GM23338 (cell line): Measurements from ENCODE around the gene JPH3. TPM values are rescaled to one million over a fixed set of nuclear protein-coding genes. Genes with fewer than 3 reads are reported as not detected.

ENCODE experiments used
- ATAC-seq: fragments of 200-7000 bp; cut with Tn5 transposase; 3 replicates; pipeline ENCODE4 v1.9.1; 2020
- DNase-seq: peaks from one replicate; pipeline ENCODE4 v3.0.0-alpha.2; 2015; ENCODE audit warnings: low spot score
- H2AFZ ChIP-seq: fragments of 200-600 bp; sonication (generic); 2 replicates; pipeline ENCODE4 v1.8.0; 2016; ENCODE audit warnings: antibody characterized with exemption, mild to moderate bottlenecking, moderate library complexity
- H3F3A ChIP-seq: fragments of 200-600 bp; sonication (generic); replicated peaks from 2 replicates; pipeline ENCODE4 v1.8.0; 2017; ENCODE audit warnings: antibody characterized with exemption, mixed run types, low read depth
- H3K27ac ChIP-seq: fragments of 200-600 bp; sonication (generic); 2 replicates; pipeline ENCODE4 v1.6.1; 2016; ENCODE audit warnings: low read depth
- H3K27me3 ChIP-seq: fragments of 200-600 bp; sonication (generic); 2 replicates; pipeline ENCODE4 v1.8.0; 2016; ENCODE audit warnings: mild to moderate bottlenecking, mixed run types, moderate library complexity; ENCODE audit not compliant: insufficient read depth
- H3K36me3 ChIP-seq: fragments of 200-600 bp; sonication (generic); 2 replicates; pipeline ENCODE4 v1.8.0; 2016; ENCODE audit warnings: mild to moderate bottlenecking; ENCODE audit not compliant: insufficient read depth
- H3K4me1 ChIP-seq: fragments of 200-600 bp; sonication (generic); 2 replicates; pipeline ENCODE4 v1.8.0; 2016; ENCODE audit warnings: mild to moderate bottlenecking, moderate library complexity; ENCODE audit not compliant: insufficient read depth
- H3K4me2 ChIP-seq: fragments of 200-600 bp; sonication (generic); 2 replicates; pipeline ENCODE4 v1.7.1; 2017; ENCODE audit warnings: mixed run types
- H3K4me3 ChIP-seq: fragments of 200-600 bp; sonication (generic); 2 replicates; pipeline ENCODE4 v1.6.1; 2016; ENCODE audit warnings: mixed run types
- H3K79me2 ChIP-seq: fragments of 200-600 bp; sonication (generic); replicated peaks from 2 replicates; pipeline ENCODE4 v1.8.0; 2017; ENCODE audit warnings: mild to moderate bottlenecking; ENCODE audit not compliant: insufficient read depth
- H3K9me2 ChIP-seq: fragments of 200-600 bp; sonication (generic); 2 replicates; pipeline ENCODE4 v1.8.0; 2017; ENCODE audit not compliant: insufficient read depth
- H4K20me1 ChIP-seq: fragments of 200-600 bp; sonication (generic); replicated peaks from 2 replicates; pipeline ENCODE4 v1.8.0; 2017; ENCODE audit warnings: mild to moderate bottlenecking; ENCODE audit not compliant: insufficient read depth
- H3K27ac Mint-ChIP-seq: 2 replicates; pipeline ENCODE4 v1.8.0; 2020; ENCODE audit warnings: inconsistent platforms, mild to moderate bottlenecking, moderate library complexity, mixed read lengths
- H3K27me3 Mint-ChIP-seq: 3 replicates; pipeline ENCODE4 v1.8.0; 2022; ENCODE audit warnings: low read depth, mild to moderate bottlenecking, moderate library complexity, mixed read lengths, inconsistent platforms; ENCODE audit not compliant: insufficient read depth, poor library complexity
- H3K36me3 Mint-ChIP-seq: 3 replicates; pipeline ENCODE4 v1.8.0; 2021; ENCODE audit warnings: low read depth, mild to moderate bottlenecking, inconsistent platforms, moderate library complexity, mixed read lengths
- H3K4me1 Mint-ChIP-seq: 3 replicates; pipeline ENCODE4 v1.8.0; 2020; ENCODE audit warnings: mild to moderate bottlenecking, inconsistent platforms, mixed read lengths
- H3K4me3 Mint-ChIP-seq: 3 replicates; pipeline ENCODE4 v1.8.0; 2021; ENCODE audit warnings: moderate library complexity, mild to moderate bottlenecking, inconsistent platforms, mixed read lengths
- H3K9me3 Mint-ChIP-seq: 3 replicates; pipeline ENCODE4 v1.8.0; 2020; ENCODE audit warnings: moderate library complexity, mild to moderate bottlenecking, inconsistent platforms, mixed read lengths
- CREB1 ChIP-seq: fragments of 250-450 bp; sonication (Bioruptor Pico); IDR thresholded peaks from 2 replicates; pipeline ENCODE4 v1.5.0; 2020; ENCODE audit warnings: low read depth, mild to moderate bottlenecking, moderate library complexity
- ETS1 ChIP-seq: IDR thresholded peaks from 2 replicates; pipeline ENCODE4 v1.6.1; 2016; ENCODE audit warnings: antibody characterized with exemption
- EZH2 ChIP-seq: fragments of 200-600 bp; sonication (generic); IDR thresholded peaks from one replicate; pipeline ENCODE4 v1.8.0; 2017; ENCODE audit warnings: antibody characterized with exemption, mild to moderate bottlenecking, low read depth; ENCODE audit not compliant: unreplicated experiment
- EZH2phosphoT487 ChIP-seq: fragments of 200-600 bp; sonication (generic); IDR thresholded peaks from one replicate; pipeline ENCODE4 v1.8.1; 2018; ENCODE audit warnings: antibody characterized with exemption; ENCODE audit not compliant: unreplicated experiment
- POLR2AphosphoS5 ChIP-seq: IDR thresholded peaks from 2 replicates; pipeline ENCODE4 v1.6.1; 2016; ENCODE audit warnings: antibody characterized with exemption, low read depth
- ZNF114 ChIP-seq: fragments of 250-450 bp; sonication (Bioruptor Pico); IDR thresholded peaks from 2 replicates; pipeline ENCODE4 v1.5.0; 2020; ENCODE audit warnings: mild to moderate bottlenecking, moderate library complexity
- ZNF331 ChIP-seq: fragments of 250-450 bp; sonication (Bioruptor Pico); IDR thresholded peaks from 2 replicates; pipeline ENCODE4 v1.5.0; 2020; ENCODE audit warnings: low read depth, mild to moderate bottlenecking, moderate library complexity
- polyA plus RNA-seq: library from polyadenylated mRNA; unstranded; fragments of >200 nt; fragmentation: Nextera tagmentation; extraction: Ambion mirVana; gene quantifications from 2 replicates; pipeline ENCODE4 v1.2.1, GENCODE V29; 2016
- total RNA-seq: library from RNA; depleted of rRNA; stranded (reverse); fragments of >200 nt; shearing (Covaris generic); gene quantifications from 2 replicates; pipeline ENCODE4 v1.2.3, GENCODE V29; 2014
- TF ChIP-seq, protein P1 (sequence below): fragments of 250-450 bp; sonication (Bioruptor Pico); IDR thresholded peaks from 2 replicates; pipeline ENCODE4 v1.5.0; 2020; ENCODE audit warnings: mild to moderate bottlenecking, moderate library complexity

The JPH3 gene
- total and polyA plus RNA-seq, 2 experiments from 2014 or later = 8.4 to 38.3 TPM

GRCh38 chr16:87564524-87564778 is 37.9 kb upstream of the JPH3 start (continued):
- TF ChIP-seq, protein P1, sequence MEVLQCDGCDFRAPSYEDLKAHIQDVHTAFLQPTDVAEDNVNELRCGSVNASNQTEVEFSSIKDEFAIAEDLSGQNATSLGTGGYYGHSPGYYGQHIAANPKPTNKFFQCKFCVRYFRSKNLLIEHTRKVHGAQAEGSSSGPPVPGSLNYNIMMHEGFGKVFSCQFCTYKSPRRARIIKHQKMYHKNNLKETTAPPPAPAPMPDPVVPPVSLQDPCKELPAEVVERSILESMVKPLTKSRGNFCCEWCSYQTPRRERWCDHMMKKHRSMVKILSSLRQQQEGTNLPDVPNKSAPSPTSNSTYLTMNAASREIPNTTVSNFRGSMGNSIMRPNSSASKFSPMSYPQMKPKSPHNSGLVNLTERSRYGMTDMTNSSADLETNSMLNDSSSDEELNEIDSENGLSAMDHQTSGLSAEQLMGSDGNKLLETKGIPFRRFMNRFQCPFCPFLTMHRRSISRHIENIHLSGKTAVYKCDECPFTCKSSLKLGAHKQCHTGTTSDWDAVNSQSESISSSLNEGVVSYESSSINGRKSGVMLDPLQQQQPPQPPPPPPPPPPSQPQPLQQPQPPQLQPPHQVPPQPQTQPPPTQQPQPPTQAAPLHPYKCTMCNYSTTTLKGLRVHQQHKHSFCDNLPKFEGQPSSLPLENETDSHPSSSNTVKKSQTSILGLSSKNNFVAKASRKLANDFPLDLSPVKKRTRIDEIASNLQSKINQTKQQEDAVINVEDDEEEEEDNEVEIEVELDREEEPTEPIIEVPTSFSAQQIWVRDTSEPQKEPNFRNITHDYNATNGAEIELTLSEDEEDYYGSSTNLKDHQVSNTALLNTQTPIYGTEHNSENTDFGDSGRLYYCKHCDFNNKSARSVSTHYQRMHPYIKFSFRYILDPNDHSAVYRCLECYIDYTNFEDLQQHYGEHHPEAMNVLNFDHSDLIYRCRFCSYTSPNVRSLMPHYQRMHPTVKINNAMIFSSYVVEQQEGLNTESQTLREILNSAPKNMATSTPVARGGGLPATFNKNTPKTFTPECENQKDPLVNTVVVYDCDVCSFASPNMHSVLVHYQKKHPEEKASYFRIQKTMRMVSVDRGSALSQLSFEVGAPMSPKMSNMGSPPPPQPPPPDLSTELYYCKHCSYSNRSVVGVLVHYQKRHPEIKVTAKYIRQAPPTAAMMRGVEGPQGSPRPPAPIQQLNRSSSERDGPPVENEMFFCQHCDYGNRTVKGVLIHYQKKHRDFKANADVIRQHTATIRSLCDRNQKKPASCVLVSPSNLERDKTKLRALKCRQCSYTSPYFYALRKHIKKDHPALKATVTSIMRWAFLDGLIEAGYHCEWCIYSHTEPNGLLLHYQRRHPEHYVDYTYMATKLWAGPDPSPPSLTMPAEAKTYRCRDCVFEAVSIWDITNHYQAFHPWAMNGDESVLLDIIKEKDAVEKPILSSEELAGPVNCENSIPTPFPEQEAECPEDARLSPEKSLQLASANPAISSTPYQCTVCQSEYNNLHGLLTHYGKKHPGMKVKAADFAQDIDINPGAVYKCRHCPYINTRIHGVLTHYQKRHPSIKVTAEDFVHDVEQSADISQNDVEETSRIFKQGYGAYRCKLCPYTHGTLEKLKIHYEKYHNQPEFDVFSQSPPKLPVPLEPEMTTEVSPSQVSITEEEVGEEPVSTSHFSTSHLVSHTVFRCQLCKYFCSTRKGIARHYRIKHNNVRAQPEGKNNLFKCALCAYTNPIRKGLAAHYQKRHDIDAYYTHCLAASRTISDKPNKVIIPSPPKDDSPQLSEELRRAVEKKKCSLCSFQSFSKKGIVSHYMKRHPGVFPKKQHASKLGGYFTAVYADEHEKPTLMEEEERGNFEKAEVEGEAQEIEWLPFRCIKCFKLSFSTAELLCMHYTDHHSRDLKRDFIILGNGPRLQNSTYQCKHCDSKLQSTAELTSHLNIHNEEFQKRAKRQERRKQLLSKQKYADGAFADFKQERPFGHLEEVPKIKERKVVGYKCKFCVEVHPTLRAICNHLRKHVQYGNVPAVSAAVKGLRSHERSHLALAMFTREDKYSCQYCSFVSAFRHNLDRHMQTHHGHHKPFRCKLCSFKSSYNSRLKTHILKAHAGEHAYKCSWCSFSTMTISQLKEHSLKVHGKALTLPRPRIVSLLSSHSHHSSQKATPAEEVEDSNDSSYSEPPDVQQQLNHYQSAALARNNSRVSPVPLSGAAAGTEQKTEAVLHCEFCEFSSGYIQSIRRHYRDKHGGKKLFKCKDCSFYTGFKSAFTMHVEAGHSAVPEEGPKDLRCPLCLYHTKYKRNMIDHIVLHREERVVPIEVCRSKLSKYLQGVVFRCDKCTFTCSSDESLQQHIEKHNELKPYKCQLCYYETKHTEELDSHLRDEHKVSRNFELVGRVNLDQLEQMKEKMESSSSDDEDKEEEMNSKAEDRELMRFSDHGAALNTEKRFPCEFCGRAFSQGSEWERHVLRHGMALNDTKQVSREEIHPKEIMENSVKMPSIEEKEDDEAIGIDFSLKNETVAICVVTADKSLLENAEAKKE (CRISPR knock-in tag) = no peak
- TF ChIP-seq ZNF114 = no peak
- TF ChIP-seq CREB1 (CRISPR knock-in tag) = no peak
- TF ChIP-seq ZNF331 = no peak

DNA sequence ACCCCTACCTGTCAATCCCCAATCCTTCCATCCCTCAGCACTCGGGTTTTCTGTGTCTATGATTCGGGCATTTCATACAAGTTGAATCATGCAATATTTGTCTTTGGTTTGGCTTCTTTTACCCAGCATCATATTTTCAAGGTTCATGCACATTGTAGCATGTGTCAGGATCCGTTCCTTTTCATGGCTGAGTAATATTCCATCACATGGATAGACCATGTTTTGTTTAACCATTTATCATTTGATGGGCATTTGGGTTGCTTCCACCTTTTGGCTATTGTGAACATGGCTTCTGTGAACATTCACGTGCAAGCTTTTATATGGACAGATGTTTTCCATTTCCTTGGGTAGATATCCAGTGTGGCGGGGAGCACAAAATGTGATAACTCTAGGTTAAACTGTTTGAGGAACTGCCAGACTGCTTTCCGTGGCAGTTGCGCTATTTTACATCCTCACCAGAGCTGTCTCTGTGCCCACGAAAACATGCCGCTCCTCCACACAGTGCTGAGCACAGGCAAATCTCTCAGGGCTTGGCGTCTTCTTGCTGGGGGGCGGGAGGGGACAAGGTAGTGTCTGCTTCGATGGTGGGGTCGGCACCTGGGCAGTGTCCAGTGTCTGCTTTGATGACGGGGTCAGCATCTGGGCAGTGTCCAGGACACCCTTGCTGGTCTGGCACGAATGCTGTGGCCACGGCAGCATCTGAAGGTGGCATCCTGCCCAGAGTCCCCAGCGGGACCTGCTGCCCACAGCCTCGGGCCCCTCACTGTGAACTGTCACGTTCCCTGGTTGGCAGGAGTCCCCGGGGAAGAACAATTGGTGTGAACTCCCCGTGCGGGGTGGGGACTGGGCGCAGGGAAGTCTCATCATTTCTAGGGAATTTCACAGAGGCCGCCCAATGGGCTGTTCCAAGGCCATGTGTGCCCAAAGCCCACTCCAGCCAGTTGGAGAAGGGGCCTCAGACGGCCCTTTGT is 32.4 kb upstream of the JPH3 start:
- Histone ChIP-seq H3F3A (0 out of 2 replicates have a peak, but pooled peaks cover 7% of the 10 kb centered on the region), H3K4me2 (no peak overlapping the region), H3K4me1 (peaks cover 4% of the 10 kb centered on the region; the same call in 1 of the 2 replicates), H3K27ac (no peak overlapping the region), H3K36me3 (no peaks in the 10 kb centered on the region), H3K79me2 (no peaks in the 10 kb centered on the region), H3K9me2 (no peaks in the 10 kb centered on the region), H2AFZ (peak overlapping the region; percentile 4; the same call in 1 of the 2 replicates), H3K4me3 (no peak overlapping the region), H3K27me3 (no peaks in the 10 kb centered on the region), H4K20me1 (no peaks in the 10 kb centered on the region)
- ATAC-seq (no peak), DNase-seq (no peak)
- H3K4me3 Mint-ChIP-seq = no peak overlapping the region
- H3K4me1 Mint-ChIP-seq = peaks cover 12% of the 10 kb centered on the region
- peaks cover 3% of the 10 kb centered on the region; the same call in 1 of the 3 replicates for H3K9me3 Mint-ChIP-seq
- H3K36me3 Mint-ChIP-seq = no peaks in the 10 kb centered on the region
- no peak overlapping the region for H3K27ac Mint-ChIP-seq
- TF ChIP-seq ETS1 = no peak
- no peak for TF ChIP-seq EZH2phosphoT487
- no peak for TF ChIP-seq EZH2
- no peak for TF ChIP-seq POLR2AphosphoS5
- TF ChIP-seq CREB1 (CRISPR knock-in tag) = no peak
- no peak for TF ChIP-seq ZNF331
- peaks cover 8% of the 10 kb centered on the region for H3K27me3 Mint-ChIP-seq
